CD4-positive, alpha-beta memory T cell (primary cell): ENCODE measurements around the gene MX2. TPM values are rescaled to one million over a fixed set of nuclear protein-coding genes. Genes with fewer than 3 reads are reported as not detected.
A peak's percentile ranks its signal among the peaks of the same experiment; 100 is the strongest.

ENCODE experiments used
- CTCF ChIA-PET: fragments of 350-600 bp; sonication (Branson Sonifier 250); formaldehyde crosslinking; loops from one replicate; lab custom pipeline; 2021; ENCODE audit warnings: inconsistent platforms; ENCODE audit not compliant: partially characterized antibody; lab: Charles Lee
- POLR2A ChIA-PET: fragments of 350-600 bp; sonication (Branson Sonifier 250); formaldehyde crosslinking; loops from one replicate; lab custom pipeline; 2021; ENCODE audit not compliant: partially characterized antibody; lab: Charles Lee
- DNase-seq, 5 donors: peaks; one replicate each; pipeline versions ENCODE4 v3.0.0 to v3.0.0-alpha.2; 2020 to 2022; ENCODE audit warnings: mixed read lengths in 1 of 5
- H3K27ac ChIP-seq: one replicate; pipeline ENCODE4 v1.7.0; 2013; ENCODE audit warnings: low read depth, low read length
- H3K27me3 ChIP-seq: 2 replicates; pipeline ENCODE4 v1.7.0; 2013; ENCODE audit warnings: mild to moderate bottlenecking, low read length, moderate library complexity; ENCODE audit not compliant: insufficient read depth
- H3K36me3 ChIP-seq: 2 replicates; pipeline ENCODE4 v1.7.0; 2013; ENCODE audit warnings: mild to moderate bottlenecking, low read length, moderate library complexity; ENCODE audit not compliant: insufficient read depth
- H3K4me1 ChIP-seq: 2 replicates; pipeline ENCODE4 v1.7.0; 2013; ENCODE audit warnings: mild to moderate bottlenecking, low read length, moderate library complexity; ENCODE audit not compliant: insufficient read depth
- H3K4me3 ChIP-seq, 2 donors: one replicate each; pipeline ENCODE4 v1.7.0; 2013; ENCODE audit warnings: low read length in 2 of 2, mild to moderate bottlenecking in 1 of 2
- H3K9me3 ChIP-seq, 2 donors: one replicate each; pipeline ENCODE4 v1.7.0; 2013; ENCODE audit warnings: low read length in 2 of 2, control low read depth in 1 of 2; ENCODE audit not compliant: control insufficient read depth in 1 of 2
- H3K27ac Mint-ChIP-seq, 7 donors: one replicate each; pipeline ENCODE4 v1.8.0; 2020 to 2021; ENCODE audit warnings: mixed read lengths in 7 of 7, mild to moderate bottlenecking in 6 of 7, inconsistent platforms in 3 of 7, moderate library complexity in 3 of 7
- H3K27me3 Mint-ChIP-seq, 2 donors: one replicate each; pipeline ENCODE4 v1.8.0; 2020 to 2021; ENCODE audit warnings: mixed read lengths in 2 of 2
- H3K36me3 Mint-ChIP-seq, 2 donors: one replicate each; pipeline ENCODE4 v1.8.0; 2020 to 2021; ENCODE audit warnings: mixed read lengths in 2 of 2, inconsistent platforms in 1 of 2, mild to moderate bottlenecking in 1 of 2
- H3K4me1 Mint-ChIP-seq, 4 donors: one replicate each; pipeline ENCODE4 v1.8.0; 2020 to 2021; ENCODE audit warnings: mixed read lengths in 4 of 4, mild to moderate bottlenecking in 1 of 4
- H3K4me3 Mint-ChIP-seq, 8 donors: one replicate each; pipeline ENCODE4 v1.8.0; 2020 to 2021; ENCODE audit warnings: mixed read lengths in 8 of 8, mild to moderate bottlenecking in 7 of 8, moderate library complexity in 6 of 8, inconsistent platforms in 3 of 8
- H3K9me3 Mint-ChIP-seq, 8 donors: one replicate each; pipeline ENCODE4 v1.8.0; 2020 to 2021; ENCODE audit warnings: mixed read lengths in 8 of 8, mild to moderate bottlenecking in 5 of 8, inconsistent platforms in 3 of 8, moderate library complexity in 1 of 8
- intact Hi-C: fragments of 100-400 bp; cut with micrococcal nuclease; formaldehyde crosslinking; loops from one replicate; pipeline ENCODE4 v1.15.1; 2023
- polyA plus RNA-seq, 2 donors: library from polyadenylated mRNA; unstranded; fragments of 300-500 nt; fragmentation: Illumina TruSeq; gene quantifications; one replicate each; pipeline ENCODE4 v1.2.3, GENCODE V29; 2021
- total RNA-seq, 2 experiments: library from RNA; stranded (reverse); gene quantifications; one replicate each; pipeline ENCODE4 v1.2.3, GENCODE V29; 2021

MX2 gene
- total and polyA plus RNA-seq, 4 experiments from 2014 or later, result 29.6 to 107 (median 72.8) TPM

- H3K4me1 ChIP-seq, result no peaks in the 10 kb centered on the region
- ChIA-PET CTCF (no interaction called here), POLR2A (no interaction called here)
- intact Hi-C loops, result no loop called here
- no peaks in the 10 kb centered on the region for H3K36me3 ChIP-seq
- H3K27me3 ChIP-seq, result no peaks in the 10 kb centered on the region
- no peak overlapping the region for H3K27ac ChIP-seq
- Mint-ChIP-seq H3K27me3 (peaks cover 0 to 3% of the 10 kb centered on the region in 2 donors), H3K4me3 (no peak overlapping the region), H3K27ac (no peak overlapping the region), H3K36me3 (no peaks in the 10 kb centered on the region), H3K4me1 (peaks cover 0 to 4% (median under 1%) of the 10 kb centered on the region in 4 donors), H3K9me3 (no peaks in the 10 kb centered on the region)
- no peak for DNase-seq
- no peak overlapping the region for H3K4me3 ChIP-seq
- no peaks in the 10 kb centered on the region for H3K9me3 ChIP-seq
Observed at GRCh38 chr21:41326414-41327080, 35.3 kb upstream of the MX2 start.

GRCh38 chr21:41327753-41328152, 34.1 kb upstream of the MX2 start:
- intact Hi-C loops, result no loop called here
- Histone ChIP-seq H3K27ac (no peak overlapping the region), H3K4me3 (no peak overlapping the region), H3K27me3 (no peaks in the 10 kb centered on the region), H3K36me3 (no peaks in the 10 kb centered on the region), H3K9me3 (no peaks in the 10 kb centered on the region), H3K4me1 (no peaks in the 10 kb centered on the region)
- CTCF ChIA-PET, result interaction anchor here (0.6 kb wide), 1 partner anchor 52 kb away, joined by 3 read pairs; no protein-coding TSS in a partner anchor
- no peaks in the 10 kb centered on the region for H3K27me3 Mint-ChIP-seq
- POLR2A ChIA-PET, result no interaction called here
- H3K9me3 Mint-ChIP-seq, result no peaks in the 10 kb centered on the region
- H3K4me3 Mint-ChIP-seq, result no peak overlapping the region
- no peaks in the 10 kb centered on the region for H3K4me1 Mint-ChIP-seq
- H3K27ac Mint-ChIP-seq, result no peak overlapping the region
- no peak for DNase-seq
- no peaks in the 10 kb centered on the region for H3K36me3 Mint-ChIP-seq

- H3K27me3 Mint-ChIP-seq, result peaks cover 0 to 2% of the 10 kb centered on the region in 2 donors
- CTCF ChIA-PET, result no interaction called here
Observed at GRCh38 chr21:41328660-41329607, 32.9 kb upstream of the MX2 start.

GRCh38 chr21:41333752-41334151, 28.1 kb upstream of the MX2 start:
- peaks cover 0 to 6% of the 10 kb centered on the region in 2 donors for H3K36me3 Mint-ChIP-seq
- no peaks in the 10 kb centered on the region for H3K36me3 ChIP-seq

More at GRCh38 chr21:41328660-41329607, 32.9 kb upstream of the MX2 start:
- Histone ChIP-seq H3K4me1 (no peaks in the 10 kb centered on the region), H3K4me3 (no peak overlapping the region), H3K9me3 (no peaks in the 10 kb centered on the region), H3K27ac (no peak overlapping the region), H3K27me3 (no peaks in the 10 kb centered on the region), H3K36me3 (no peaks in the 10 kb centered on the region)
- no peak for DNase-seq
- Mint-ChIP-seq H3K4me3 (no peak overlapping the region), H3K27ac (no peak overlapping the region), H3K36me3 (peaks cover 0 to 6% of the 10 kb centered on the region in 2 donors), H3K4me1 (no peaks in the 10 kb centered on the region), H3K9me3 (peaks cover 0 to 10% (median 6%) of the 10 kb centered on the region in 8 donors)
- intact Hi-C loops, result no loop called here
- POLR2A ChIA-PET, result no interaction called here

GRCh38 chr21:41337515-41337914, 24.3 kb upstream of the MX2 start:
- CTCF ChIA-PET, result no interaction called here

More at GRCh38 chr21:41333752-41334151, 28.1 kb upstream of the MX2 start:
- H3K9me3 Mint-ChIP-seq, result peaks cover 0 to 30% (median 9%) of the 10 kb centered on the region in 8 donors
- no peak overlapping the region for H3K4me3 Mint-ChIP-seq
- intact Hi-C loops, result no loop called here
- no peak for DNase-seq
- no peaks in the 10 kb centered on the region for H3K4me1 Mint-ChIP-seq
- no peak overlapping the region for H3K4me3 ChIP-seq
- no peaks in the 10 kb centered on the region for H3K9me3 ChIP-seq
- H3K27me3 ChIP-seq, result no peaks in the 10 kb centered on the region
- peaks cover 0 to 6% of the 10 kb centered on the region in 2 donors for H3K27me3 Mint-ChIP-seq
- H3K27ac ChIP-seq, result no peak overlapping the region
- CTCF ChIA-PET, result no interaction called here
- POLR2A ChIA-PET, result no interaction called here
- H3K27ac Mint-ChIP-seq, result no peak overlapping the region
- H3K4me1 ChIP-seq, result no peaks in the 10 kb centered on the region

GRCh38 chr21:41338455-41338854, 23.4 kb upstream of the MX2 start:
- Mint-ChIP-seq H3K27ac (peak overlapping the region in 1 of 7 donors; percentile 44), H3K4me1 (no peaks in the 10 kb centered on the region), H3K4me3 (no peak overlapping the region), H3K36me3 (peaks cover 0 to 4% of the 10 kb centered on the region in 2 donors), H3K27me3 (peaks cover 6 to 13% of the 10 kb centered on the region in 2 donors), H3K9me3 (peaks cover 0 to 36% (median 16%) of the 10 kb centered on the region in 8 donors)
- Histone ChIP-seq H3K36me3 (no peaks in the 10 kb centered on the region), H3K27ac (no peak overlapping the region), H3K27me3 (no peaks in the 10 kb centered on the region), H3K4me1 (no peaks in the 10 kb centered on the region), H3K9me3 (no peaks in the 10 kb centered on the region), H3K4me3 (no peak overlapping the region)
- DNase-seq, result no peak
- CTCF ChIA-PET, result no interaction called here
- POLR2A ChIA-PET, result no interaction called here
- intact Hi-C loops, result no loop called here

More at GRCh38 chr21:41337515-41337914, 24.3 kb upstream of the MX2 start:
- POLR2A ChIA-PET, result no interaction called here
- Mint-ChIP-seq H3K4me3 (no peak overlapping the region), H3K36me3 (peaks cover 0 to 6% of the 10 kb centered on the region in 2 donors), H3K4me1 (no peaks in the 10 kb centered on the region), H3K9me3 (peaks cover 0 to 35% (median 13%) of the 10 kb centered on the region in 8 donors), H3K27ac (no peak overlapping the region), H3K27me3 (peaks cover 6 to 10% of the 10 kb centered on the region in 2 donors)
- Histone ChIP-seq H3K9me3 (no peaks in the 10 kb centered on the region), H3K4me3 (no peak overlapping the region), H3K36me3 (no peaks in the 10 kb centered on the region), H3K4me1 (no peaks in the 10 kb centered on the region), H3K27me3 (no peaks in the 10 kb centered on the region), H3K27ac (no peak overlapping the region)
- no peak for DNase-seq
- intact Hi-C loops, result no loop called here

- peaks cover 0 to 12% (median 6%) of the 10 kb centered on the region in 8 donors for H3K9me3 Mint-ChIP-seq
- POLR2A ChIA-PET, result no interaction called here
- Histone ChIP-seq H3K27me3 (no peaks in the 10 kb centered on the region), H3K4me3 (no peak overlapping the region), H3K4me1 (no peaks in the 10 kb centered on the region), H3K27ac (no peak overlapping the region), H3K9me3 (no peaks in the 10 kb centered on the region), H3K36me3 (no peaks in the 10 kb centered on the region)
- H3K36me3 Mint-ChIP-seq, result no peaks in the 10 kb centered on the region
- DNase-seq, result no peak
- no peak overlapping the region for H3K4me3 Mint-ChIP-seq
- H3K27me3 Mint-ChIP-seq, result peaks cover 9 to 23% of the 10 kb centered on the region in 2 donors
- intact Hi-C loops, result no loop called here
- no peak overlapping the region for H3K27ac Mint-ChIP-seq
- CTCF ChIA-PET, result no interaction called here
- H3K4me1 Mint-ChIP-seq, result no peaks in the 10 kb centered on the region
Observed at GRCh38 chr21:41342035-41342434, 19.8 kb upstream of the MX2 start.
